Muscle layer of colon (tissue), 2 donors: ENCODE data around the gene KLK3.

Source experiments
- H3K27ac ChIP-seq: one replicate; pipeline ENCODE4 v1.7.0; 2013; ENCODE audit warnings: low read depth, mild to moderate bottlenecking, low read length, moderate library complexity
- H3K27me3 ChIP-seq, 2 donors: one replicate each; pipeline ENCODE4 v1.7.0; 2013; ENCODE audit warnings: low read length in 2 of 2, mild to moderate bottlenecking in 2 of 2; ENCODE audit not compliant: insufficient read depth in 2 of 2, control insufficient read depth in 1 of 2
- H3K36me3 ChIP-seq: one replicate; pipeline ENCODE4 v1.7.0; 2013; ENCODE audit warnings: mild to moderate bottlenecking, low read length; ENCODE audit not compliant: insufficient read depth
- H3K4me1 ChIP-seq: one replicate; pipeline ENCODE4 v1.7.0; 2013; ENCODE audit warnings: mild to moderate bottlenecking, low read length; ENCODE audit not compliant: insufficient read depth
- H3K4me3 ChIP-seq, 2 donors: one replicate each; pipeline ENCODE4 v1.7.0; 2013; ENCODE audit warnings: low read length in 2 of 2, low read depth in 1 of 2, mild to moderate bottlenecking in 1 of 2, moderate library complexity in 1 of 2
- H3K9ac ChIP-seq: one replicate; pipeline ENCODE4 v1.7.0; 2013; ENCODE audit warnings: low read length
- H3K9me3 ChIP-seq: one replicate; pipeline ENCODE4 v1.7.0; 2013; ENCODE audit warnings: mild to moderate bottlenecking, low read length
- donor health status: abdominal sarcoma.
- donor health status: Adenocarcinoma of cecum.

KLK3 gene

GRCh38 chr19:50820549-50821247 is 34.0 kb upstream of the KLK3 start:
- Histone ChIP-seq H3K9ac (no peak overlapping the region), H3K9me3 (no peaks in the 10 kb centered on the region), H3K27ac (no peak overlapping the region), H3K27me3 (peaks cover 22 to 56% of the 10 kb centered on the region in 2 donors), H3K4me3 (no peak overlapping the region), H3K36me3 (no peaks in the 10 kb centered on the region), H3K4me1 (no peaks in the 10 kb centered on the region)

DNA sequence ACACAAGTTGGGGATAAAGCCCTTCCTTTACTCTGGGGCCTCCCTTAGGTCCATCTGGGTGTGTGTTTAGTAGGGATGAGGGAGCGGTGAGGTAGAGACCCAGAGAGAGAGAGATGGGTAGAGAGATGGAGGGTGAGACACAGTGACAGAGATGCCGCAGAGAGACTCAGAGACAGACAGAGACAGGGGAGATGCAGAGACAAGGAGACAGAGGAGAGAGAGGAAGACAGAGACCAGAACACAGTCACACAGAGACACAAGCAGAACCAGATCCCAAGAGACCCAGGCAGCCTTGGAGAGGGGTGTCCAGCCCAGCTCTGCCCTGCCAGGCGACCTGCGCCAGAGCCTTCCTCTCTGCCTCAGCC is 33.5 kb upstream of the KLK3 start:
- H3K9me3 ChIP-seq, result no peaks in the 10 kb centered on the region
- peaks cover 22 to 56% of the 10 kb centered on the region in 2 donors for H3K27me3 ChIP-seq
- H3K36me3 ChIP-seq, result no peaks in the 10 kb centered on the region
- no peak overlapping the region for H3K9ac ChIP-seq
- no peak overlapping the region for H3K27ac ChIP-seq
- no peak overlapping the region for H3K4me3 ChIP-seq
- H3K4me1 ChIP-seq, result no peaks in the 10 kb centered on the region

DNA sequence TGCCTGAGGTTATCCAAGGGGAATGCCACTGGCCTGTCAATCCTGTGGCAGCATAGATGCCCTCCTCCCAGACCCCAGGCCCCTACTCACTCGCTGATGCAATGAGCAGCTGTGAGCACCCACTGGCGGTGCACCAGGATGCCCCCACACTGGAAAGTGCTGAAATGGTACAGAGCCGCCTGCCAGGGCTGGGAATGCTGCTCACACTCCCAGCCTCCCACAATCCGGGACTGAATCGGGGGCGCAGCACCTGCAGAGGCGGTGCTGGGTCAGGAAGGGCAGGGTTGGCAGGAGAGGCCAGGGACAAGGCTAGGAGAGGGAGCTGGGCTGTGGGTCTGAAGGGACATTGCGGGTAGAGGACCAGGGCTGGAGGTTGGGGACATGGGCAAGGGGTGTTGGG is 33.1 kb upstream of the KLK3 start:
- Histone ChIP-seq H3K27ac (no peak overlapping the region), H3K4me1 (no peaks in the 10 kb centered on the region), H3K9me3 (no peaks in the 10 kb centered on the region), H3K9ac (no peak overlapping the region), H3K27me3 (peaks cover 22 to 56% of the 10 kb centered on the region in 2 donors), H3K36me3 (no peaks in the 10 kb centered on the region), H3K4me3 (no peak overlapping the region)

GRCh38 chr19:50822661-50823208 is 32.0 kb upstream of the KLK3 start:
- no peak overlapping the region for H3K27ac ChIP-seq
- H3K36me3 ChIP-seq, result no peaks in the 10 kb centered on the region
- no peak overlapping the region for H3K9ac ChIP-seq
- H3K9me3 ChIP-seq, result no peaks in the 10 kb centered on the region
- peaks cover 22 to 48% of the 10 kb centered on the region in 2 donors for H3K27me3 ChIP-seq
- no peaks in the 10 kb centered on the region for H3K4me1 ChIP-seq
- H3K4me3 ChIP-seq, result no peak overlapping the region

- H3K4me3 ChIP-seq, result no peak within 1 kb of the TSS
- no peaks in the 10 kb centered on the region for H3K9me3 ChIP-seq
- H3K4me1 ChIP-seq, result no peaks in the 10 kb centered on the region
- no peak within 1 kb of the TSS for H3K9ac ChIP-seq
- peaks cover 17 to 40% of the 10 kb centered on the region in 2 donors for H3K27me3 ChIP-seq
- H3K27ac ChIP-seq, result no peak within 1 kb of the TSS
- no peaks in the 10 kb centered on the region for H3K36me3 ChIP-seq
These were observed 31.2 kb upstream of the KLK3 start, which contains the start of gene KLK1 for GRCh38 chr19:50823389-50824042. KLK1 (minus strand) TSS chr19:50823787; CDS start chr19:50823748, 39 bp downstream.

DNA sequence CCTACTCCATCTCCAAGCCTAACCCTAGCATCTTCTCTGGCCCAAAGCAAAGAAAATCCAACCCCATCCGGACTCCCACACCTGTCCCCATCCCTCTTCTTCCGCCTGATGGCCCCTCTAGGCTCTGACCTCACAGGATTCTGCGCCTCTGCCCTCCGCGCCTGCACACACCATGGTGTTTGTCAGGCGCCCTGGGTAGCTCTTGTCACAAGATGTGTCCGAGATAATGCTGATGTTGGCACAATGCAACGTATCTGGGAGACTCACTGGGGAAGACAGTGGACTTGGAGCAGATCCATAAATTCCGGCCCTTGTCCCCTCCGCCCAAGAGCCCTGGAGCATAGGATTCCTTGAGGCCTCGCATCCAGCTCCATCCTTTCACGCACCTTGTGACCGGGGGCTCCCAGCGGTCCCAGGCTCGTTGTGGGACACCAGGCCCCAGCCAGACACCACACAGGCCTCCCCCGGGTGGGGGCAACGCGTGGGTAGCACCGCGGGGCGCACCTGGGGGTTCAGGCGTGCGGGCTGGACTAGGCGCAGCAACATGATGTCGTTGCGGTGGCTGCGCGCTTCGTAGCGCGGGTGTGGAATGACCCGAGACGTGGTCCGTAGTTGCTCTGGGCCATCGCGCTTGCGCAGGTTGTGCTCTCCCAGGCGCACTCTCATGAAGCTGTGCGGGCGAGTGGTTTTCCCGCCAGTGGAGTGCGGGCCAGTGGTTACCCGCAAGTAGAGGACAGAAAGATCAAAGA is 28.0 kb upstream of the KLK3 start:
- Histone ChIP-seq H3K27me3 (peaks cover 0 to 27% of the 10 kb centered on the region in 2 donors), H3K27ac (no peak overlapping the region), H3K9me3 (no peaks in the 10 kb centered on the region), H3K36me3 (no peaks in the 10 kb centered on the region), H3K9ac (no peak overlapping the region), H3K4me3 (no peak overlapping the region), H3K4me1 (no peaks in the 10 kb centered on the region)

GRCh38 chr19:50827476-50827875 is 27.2 kb upstream of the KLK3 start:
- no peaks in the 10 kb centered on the region for H3K4me1 ChIP-seq

DNA sequence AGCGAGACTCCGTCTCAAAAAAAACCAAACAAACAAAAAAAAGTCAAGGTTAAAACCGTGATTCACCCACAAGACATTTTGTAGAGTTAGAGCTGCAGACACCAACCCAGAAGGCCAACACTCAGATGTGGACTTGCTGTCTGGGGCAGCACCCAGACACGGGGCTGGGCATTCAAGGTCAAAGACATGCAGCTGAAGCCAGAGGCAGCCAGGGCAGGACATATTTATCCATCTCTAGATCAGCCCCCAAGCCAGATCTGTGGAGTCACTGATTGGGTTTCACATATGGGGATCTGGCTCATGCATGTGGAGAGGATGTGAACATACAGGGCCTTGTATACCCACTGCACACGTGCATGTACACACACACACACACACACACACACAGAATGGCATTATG is 24.9 kb upstream of the KLK3 start:
- Histone ChIP-seq H3K36me3 (no peaks in the 10 kb centered on the region), H3K27ac (no peak overlapping the region), H3K9me3 (no peaks in the 10 kb centered on the region), H3K27me3 (peaks cover 0 to 18% of the 10 kb centered on the region in 2 donors), H3K4me1 (no peaks in the 10 kb centered on the region), H3K4me3 (no peak overlapping the region), H3K9ac (no peak overlapping the region)

More at GRCh38 chr19:50827476-50827875, 27.2 kb upstream of the KLK3 start:
- H3K9ac ChIP-seq, result no peak overlapping the region
- H3K9me3 ChIP-seq, result no peaks in the 10 kb centered on the region
- peaks cover 0 to 19% of the 10 kb centered on the region in 2 donors for H3K27me3 ChIP-seq
- H3K27ac ChIP-seq, result no peak overlapping the region
- H3K4me3 ChIP-seq, result no peak overlapping the region
- no peaks in the 10 kb centered on the region for H3K36me3 ChIP-seq

DNA sequence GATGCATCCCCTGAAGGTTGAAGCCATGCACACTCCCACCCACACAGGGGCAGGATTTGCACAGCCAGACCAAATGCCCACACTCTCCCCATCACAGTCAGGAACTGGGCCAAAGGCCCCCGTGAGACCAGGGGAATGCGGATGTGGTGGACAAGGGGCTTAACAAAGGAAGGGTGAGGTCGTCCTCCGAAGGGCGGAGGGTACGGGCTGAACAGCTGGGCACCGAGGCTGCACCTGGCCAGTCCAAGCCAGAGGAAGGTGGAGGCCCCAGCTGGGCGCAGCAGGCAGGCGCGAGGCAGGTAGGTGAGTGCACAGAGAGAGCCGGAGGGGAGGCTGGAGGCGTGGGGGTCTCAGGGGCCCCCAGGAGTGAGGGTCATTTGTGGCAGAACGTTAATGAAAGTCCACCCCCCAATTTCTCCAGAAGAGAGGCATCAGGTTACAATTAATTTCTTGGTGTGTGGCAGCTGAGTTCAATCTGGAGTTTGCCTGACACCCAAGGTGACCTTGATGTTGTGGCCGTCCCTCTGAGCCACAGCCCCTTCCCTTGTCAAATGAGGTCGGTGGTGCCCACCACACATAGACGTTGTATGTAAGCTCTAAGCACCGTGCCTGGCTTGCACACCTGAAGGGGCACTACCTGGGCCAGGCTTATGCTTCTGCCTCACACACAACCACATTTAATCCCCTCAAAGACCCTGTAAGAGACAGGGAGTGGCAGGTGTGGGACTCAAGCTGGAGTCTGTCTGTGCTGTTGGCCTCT is 24.3 kb upstream of the KLK3 start:
- H3K27me3 ChIP-seq, result peaks cover 0 to 18% of the 10 kb centered on the region in 2 donors
- no peak overlapping the region for H3K9ac ChIP-seq
- peaks cover 6% of the 10 kb centered on the region for H3K4me1 ChIP-seq
- no peak overlapping the region for H3K4me3 ChIP-seq
- H3K36me3 ChIP-seq, result no peaks in the 10 kb centered on the region
- no peaks in the 10 kb centered on the region for H3K9me3 ChIP-seq
- no peak overlapping the region for H3K27ac ChIP-seq

- H3K4me3 ChIP-seq, result no peak overlapping the region
- H3K27ac ChIP-seq, result no peak overlapping the region
- no peaks in the 10 kb centered on the region for H3K9me3 ChIP-seq
- H3K4me1 ChIP-seq, result peaks cover 9% of the 10 kb centered on the region
- H3K9ac ChIP-seq, result no peak overlapping the region
- H3K27me3 ChIP-seq, result peaks cover 0 to 20% of the 10 kb centered on the region in 2 donors
- H3K36me3 ChIP-seq, result no peaks in the 10 kb centered on the region
These were observed 23.7 kb upstream of the KLK3 start for GRCh38 chr19:50831026-50831396.

- no peaks in the 10 kb centered on the region for H3K9me3 ChIP-seq
- no peak overlapping the region for H3K9ac ChIP-seq
- H3K4me3 ChIP-seq, result no peak overlapping the region
- H3K27me3 ChIP-seq, result peaks cover 0 to 32% of the 10 kb centered on the region in 2 donors
- H3K36me3 ChIP-seq, result no peaks in the 10 kb centered on the region
- H3K4me1 ChIP-seq, result peaks cover 9% of the 10 kb centered on the region
- no peak overlapping the region for H3K27ac ChIP-seq
These were observed 22.0 kb upstream of the KLK3 start for GRCh38 chr19:50832666-50833065.
